GM06990 (cell line): ENCODE measurements around the gene CDK5R2.

ENCODE experiments used
- DNase-seq: peaks from one replicate; pipeline ENCODE4 v3.0.0-alpha.2; 2011; ENCODE audit not compliant: insufficient read length; ENCODE audit errors: extremely low read depth
- H3K27me3 ChIP-seq: replicated peaks from 2 replicates; pipeline ENCODE4 v1.6.0; 2011; ENCODE audit warnings: low read length; ENCODE audit not compliant: control insufficient read depth, insufficient read depth
- H3K36me3 ChIP-seq: 2 replicates; pipeline ENCODE4 v1.5.1; 2011; ENCODE audit warnings: low read length; ENCODE audit not compliant: control insufficient read depth, insufficient read depth
- H3K4me3 ChIP-seq: replicated peaks from 2 replicates; pipeline ENCODE4 v1.5.1; 2011; ENCODE audit warnings: low read depth, mild to moderate bottlenecking, control low read depth, low read length
- TF ChIP-seq, protein P1 (sequence below): IDR thresholded peaks from 2 replicates; pipeline ENCODE4 v1.5.1; 2011; ENCODE audit warnings: low read length, control low read depth, mild to moderate bottlenecking, inconsistent platforms; ENCODE audit not compliant: insufficient read depth, poor library complexity, severe bottlenecking

The CDK5R2 gene

DNA sequence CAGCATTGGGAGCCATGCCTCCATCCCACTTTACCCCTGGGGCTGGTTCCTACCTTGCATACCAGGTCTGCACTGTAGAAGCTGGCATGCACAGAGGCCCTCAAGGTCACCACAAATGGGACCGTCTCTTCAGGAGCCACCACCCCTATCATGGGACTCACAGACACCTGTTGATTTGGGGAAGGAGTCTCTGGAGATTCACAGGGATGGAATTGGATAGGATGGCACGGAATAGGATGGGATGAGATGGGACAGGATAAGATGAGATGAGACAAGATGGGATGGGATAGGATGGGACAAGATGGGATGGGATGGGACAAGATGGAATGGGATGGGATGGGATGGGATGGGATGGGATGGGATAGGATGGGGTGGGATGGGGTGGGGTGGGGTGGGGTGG lies 49.8 kb downstream of the CDK5R2 start:
- H3K4me3 ChIP-seq = no peak overlapping the region
- no peaks in the 10 kb centered on the region for H3K36me3 ChIP-seq
- TF ChIP-seq, protein P1, sequence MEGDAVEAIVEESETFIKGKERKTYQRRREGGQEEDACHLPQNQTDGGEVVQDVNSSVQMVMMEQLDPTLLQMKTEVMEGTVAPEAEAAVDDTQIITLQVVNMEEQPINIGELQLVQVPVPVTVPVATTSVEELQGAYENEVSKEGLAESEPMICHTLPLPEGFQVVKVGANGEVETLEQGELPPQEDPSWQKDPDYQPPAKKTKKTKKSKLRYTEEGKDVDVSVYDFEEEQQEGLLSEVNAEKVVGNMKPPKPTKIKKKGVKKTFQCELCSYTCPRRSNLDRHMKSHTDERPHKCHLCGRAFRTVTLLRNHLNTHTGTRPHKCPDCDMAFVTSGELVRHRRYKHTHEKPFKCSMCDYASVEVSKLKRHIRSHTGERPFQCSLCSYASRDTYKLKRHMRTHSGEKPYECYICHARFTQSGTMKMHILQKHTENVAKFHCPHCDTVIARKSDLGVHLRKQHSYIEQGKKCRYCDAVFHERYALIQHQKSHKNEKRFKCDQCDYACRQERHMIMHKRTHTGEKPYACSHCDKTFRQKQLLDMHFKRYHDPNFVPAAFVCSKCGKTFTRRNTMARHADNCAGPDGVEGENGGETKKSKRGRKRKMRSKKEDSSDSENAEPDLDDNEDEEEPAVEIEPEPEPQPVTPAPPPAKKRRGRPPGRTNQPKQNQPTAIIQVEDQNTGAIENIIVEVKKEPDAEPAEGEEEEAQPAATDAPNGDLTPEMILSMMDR = no peak
- no peak for DNase-seq
- no peaks in the 10 kb centered on the region; the same call in 1 of the 2 replicates for H3K27me3 ChIP-seq

GRCh38 chr2:219010162-219010756 lies 50.8 kb downstream of the CDK5R2 start:
- Histone ChIP-seq H3K4me3 (no peak overlapping the region), H3K36me3 (no peaks in the 10 kb centered on the region), H3K27me3 (no peaks in the 10 kb centered on the region; the same call in 1 of the 2 replicates)
- DNase-seq = no peak
- TF ChIP-seq, protein P1 = peak; percentile 74

- H3K36me3 ChIP-seq = no peaks in the 10 kb centered on the region
- TF ChIP-seq, protein P1 = no peak
- H3K27me3 ChIP-seq = no peaks in the 10 kb centered on the region; the same call in 1 of the 2 replicates
- no peak overlapping the region for H3K4me3 ChIP-seq
- no peak for DNase-seq
Observed at GRCh38 chr2:219010873-219011272, 51.4 kb downstream of the CDK5R2 start.
